HG02852 (cell line): ENCODE measurements around the gene ADCY5.

Source experiments
- ATAC-seq: cut with Tn5 transposase; IDR thresholded peaks from one replicate; pipeline ENCODE4 v1.9.1; 2021; ENCODE audit warnings: mild to moderate bottlenecking, moderate library complexity; ENCODE audit not compliant: unreplicated experiment

ADCY5 gene

GRCh38 chr3:123372686-123373473 lies 76.0 kb downstream of the ADCY5 start:
- no peak for ATAC-seq

GRCh38 chr3:123371859-123372685 lies 76.8 kb downstream of the ADCY5 start:
- ATAC-seq = no peak

GRCh38 chr3:123371426-123371825 lies 77.5 kb downstream of the ADCY5 start:
- ATAC-seq = no peak

GRCh38 chr3:123370819-123371218 lies 78.1 kb downstream of the ADCY5 start:
- ATAC-seq = no peak

- no peak for ATAC-seq
Observed at GRCh38 chr3:123369085-123369484, 79.8 kb downstream of the ADCY5 start.

GRCh38 chr3:123367467-123368154 lies 81.3 kb downstream of the ADCY5 start:
- ATAC-seq = no peak

GRCh38 chr3:123365450-123366143 lies 83.3 kb downstream of the ADCY5 start:
- ATAC-seq = no peak

- no peak for ATAC-seq
Observed at GRCh38 chr3:123361071-123361470, 87.8 kb downstream of the ADCY5 start.

- ATAC-seq = no peak
Observed at GRCh38 chr3:123357275-123357674, 91.6 kb downstream of the ADCY5 start.

- no peak for ATAC-seq
Observed at GRCh38 chr3:123353850-123354233, 95.0 kb downstream of the ADCY5 start.

- no peak for ATAC-seq
Observed at GRCh38 chr3:123353227-123353849, 95.6 kb downstream of the ADCY5 start.

GRCh38 chr3:123352134-123352554 lies 96.7 kb downstream of the ADCY5 start:
- no peak for ATAC-seq

- ATAC-seq = no peak
Observed at GRCh38 chr3:123351501-123351900, 97.4 kb downstream of the ADCY5 start.

GRCh38 chr3:123350971-123351370 lies 97.9 kb downstream of the ADCY5 start:
- no peak for ATAC-seq

GRCh38 chr3:123349566-123350435 lies 99.1 kb downstream of the ADCY5 start:
- ATAC-seq = no peak

GRCh38 chr3:123349201-123349535 lies 99.7 kb downstream of the ADCY5 start:
- no peak for ATAC-seq

GRCh38 chr3:123348471-123349200 lies 100.3 kb downstream of the ADCY5 start:
- no peak for ATAC-seq

- no peak for ATAC-seq
Observed at GRCh38 chr3:123347691-123348264, 101.1 kb downstream of the ADCY5 start.

GRCh38 chr3:123347205-123347604 lies 101.7 kb downstream of the ADCY5 start:
- ATAC-seq = no peak
